HepG2 (cell line): ENCODE data around the gene NIP7.

Experiments used
- BRF2 ChIP-seq: sonication (generic); formaldehyde crosslinking; IDR thresholded peaks from 2 replicates; pipeline ENCODE4 v1.8.1; 2022; ENCODE audit warnings: mild to moderate bottlenecking, missing genetic modification reagents
- FLYWCH1 ChIP-seq: sonication (generic); formaldehyde crosslinking; IDR thresholded peaks from 2 replicates; pipeline ENCODE4 v1.8.1; 2023; ENCODE audit warnings: mild to moderate bottlenecking, missing genetic modification reagents
- FOXK1 ChIP-seq: sonication (generic); formaldehyde crosslinking; IDR thresholded peaks from 2 replicates; pipeline ENCODE4 v1.4.0; 2020; ENCODE audit warnings: low read depth, missing genetic modification reagents, borderline replicate concordance
- FOXK2 ChIP-seq: fragments of 450-650 bp; IDR thresholded peaks from 2 replicates; pipeline ENCODE4 v1.6.1; 2016
- HOXD1 ChIP-seq: sonication (generic); formaldehyde crosslinking; IDR thresholded peaks from 2 replicates; pipeline ENCODE4 v1.5.0; 2020; ENCODE audit warnings: missing genetic modification reagents
- TF ChIP-seq, protein P1 (sequence below): sonication (generic); formaldehyde crosslinking; IDR thresholded peaks from 2 replicates; pipeline ENCODE4 v1.5.0; 2020; ENCODE audit warnings: mild to moderate bottlenecking, missing genetic modification reagents, moderate library complexity

GRCh38 chr16:69348222-69348621, 8.7 kb downstream of the NIP7 start:
- TF ChIP-seq, protein P1, sequence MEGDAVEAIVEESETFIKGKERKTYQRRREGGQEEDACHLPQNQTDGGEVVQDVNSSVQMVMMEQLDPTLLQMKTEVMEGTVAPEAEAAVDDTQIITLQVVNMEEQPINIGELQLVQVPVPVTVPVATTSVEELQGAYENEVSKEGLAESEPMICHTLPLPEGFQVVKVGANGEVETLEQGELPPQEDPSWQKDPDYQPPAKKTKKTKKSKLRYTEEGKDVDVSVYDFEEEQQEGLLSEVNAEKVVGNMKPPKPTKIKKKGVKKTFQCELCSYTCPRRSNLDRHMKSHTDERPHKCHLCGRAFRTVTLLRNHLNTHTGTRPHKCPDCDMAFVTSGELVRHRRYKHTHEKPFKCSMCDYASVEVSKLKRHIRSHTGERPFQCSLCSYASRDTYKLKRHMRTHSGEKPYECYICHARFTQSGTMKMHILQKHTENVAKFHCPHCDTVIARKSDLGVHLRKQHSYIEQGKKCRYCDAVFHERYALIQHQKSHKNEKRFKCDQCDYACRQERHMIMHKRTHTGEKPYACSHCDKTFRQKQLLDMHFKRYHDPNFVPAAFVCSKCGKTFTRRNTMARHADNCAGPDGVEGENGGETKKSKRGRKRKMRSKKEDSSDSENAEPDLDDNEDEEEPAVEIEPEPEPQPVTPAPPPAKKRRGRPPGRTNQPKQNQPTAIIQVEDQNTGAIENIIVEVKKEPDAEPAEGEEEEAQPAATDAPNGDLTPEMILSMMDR (CRISPR knock-in tag): no peak
- TF ChIP-seq BRF2 (CRISPR knock-in tag) (no peak), HOXD1 (no peak), FOXK1 (CRISPR knock-in tag) (no peak), FLYWCH1 (no peak), FOXK2 (no peak)
